OCI-LY1 (cell line): Measurements from ENCODE around the gene GUSB.

ENCODE experiments used
- CTCF ChIP-seq: fragments of 200-600 bp; sonication (generic), shearing (Covaris generic); IDR thresholded peaks from 2 replicates; pipeline ENCODE4 v1.5.1; 2017; ENCODE audit warnings: mild to moderate bottlenecking, antibody characterized with exemption, low read length, moderate library complexity, mixed read lengths
- EZH2 ChIP-seq: fragments of 200-600 bp; sonication (generic), shearing (Covaris generic); IDR thresholded peaks from 2 replicates; pipeline ENCODE4 v1.8.0; 2017; ENCODE audit warnings: borderline replicate concordance, mixed run types, mild to moderate bottlenecking, antibody characterized with exemption, low read length, moderate library complexity, mixed read lengths

- no peak for TF ChIP-seq EZH2
- TF ChIP-seq CTCF, result no peak
Observed at GRCh38 chr7:66007232-66007631, 25.2 kb upstream of the GUSB start.
